GM23248 (cell line): Measurements from ENCODE around the gene SNX3. TPM values are rescaled to one million over a fixed set of nuclear protein-coding genes. Genes with fewer than 3 reads are reported as not detected.

Experiments
- DNase-seq: peaks from one replicate; pipeline ENCODE4 v3.0.0-alpha.2; 2015
- H2AFZ ChIP-seq: fragments of 200-600 bp; sonication (generic); 2 replicates; pipeline ENCODE4 v1.6.1; 2016; ENCODE audit warnings: antibody characterized with exemption
- H3F3A ChIP-seq: fragments of 200-600 bp; sonication (generic); 2 replicates; pipeline ENCODE4 v1.6.1; 2016; ENCODE audit warnings: mild to moderate bottlenecking, antibody characterized with exemption, mixed run types; ENCODE audit not compliant: insufficient read depth
- H3K27ac ChIP-seq: fragments of 200-600 bp; sonication (generic); 2 replicates; pipeline ENCODE4 v1.5.1; 2016; ENCODE audit warnings: mild to moderate bottlenecking
- H3K27me3 ChIP-seq: fragments of 200-600 bp; sonication (generic); replicated peaks from 2 replicates; pipeline ENCODE4 v1.6.1; 2016; ENCODE audit warnings: mild to moderate bottlenecking; ENCODE audit not compliant: insufficient read depth
- H3K36me3 ChIP-seq: fragments of 200-600 bp; sonication (generic); 2 replicates; pipeline ENCODE4 v1.6.1; 2016; ENCODE audit warnings: low read depth, mild to moderate bottlenecking
- H3K4me1 ChIP-seq: fragments of 200-600 bp; sonication (generic); 2 replicates; pipeline ENCODE4 v1.6.1; 2016; ENCODE audit warnings: mild to moderate bottlenecking; ENCODE audit not compliant: insufficient read depth
- H3K4me2 ChIP-seq: fragments of 200-600 bp; sonication (generic); one replicate; pipeline ENCODE4 v1.6.1; 2016; ENCODE audit warnings: mild to moderate bottlenecking; ENCODE audit not compliant: unreplicated experiment
- H3K4me3 ChIP-seq: fragments of 200-600 bp; sonication (generic); 2 replicates; pipeline ENCODE4 v1.5.1; 2016; ENCODE audit warnings: mild to moderate bottlenecking
- H3K79me2 ChIP-seq: fragments of 200-600 bp; sonication (generic); 2 replicates; pipeline ENCODE4 v1.6.1; 2016; ENCODE audit warnings: mild to moderate bottlenecking; ENCODE audit not compliant: insufficient read depth
- H3K9ac ChIP-seq: fragments of 200-600 bp; sonication (generic); 2 replicates; pipeline ENCODE4 v1.6.1; 2016; ENCODE audit warnings: mild to moderate bottlenecking
- H3K9me2 ChIP-seq: fragments of 200-600 bp; sonication (generic); 2 replicates; pipeline ENCODE4 v1.6.1; 2016; ENCODE audit warnings: mixed run types, mild to moderate bottlenecking, moderate library complexity; ENCODE audit not compliant: insufficient read depth
- H3K9me3 ChIP-seq: fragments of 200-600 bp; sonication (generic); one replicate; pipeline ENCODE4 v1.6.1; 2017; ENCODE audit warnings: low read depth
- H4K20me1 ChIP-seq: fragments of 200-600 bp; sonication (generic); 2 replicates; pipeline ENCODE4 v1.6.0; 2016; ENCODE audit not compliant: insufficient read depth
- EZH2 ChIP-seq: fragments of 200-600 bp; sonication (generic); IDR thresholded peaks from 2 replicates; pipeline ENCODE4 v1.6.1; 2018; ENCODE audit warnings: antibody characterized with exemption, mild to moderate bottlenecking; ENCODE audit not compliant: insufficient read depth, poor library complexity, severe bottlenecking
- EZH2phosphoT487 ChIP-seq: fragments of 200-600 bp; sonication (generic); IDR thresholded peaks from 2 replicates; pipeline ENCODE4 v1.6.1; 2018; ENCODE audit warnings: antibody characterized with exemption, moderate library complexity, mild to moderate bottlenecking, low read depth; ENCODE audit not compliant: insufficient read depth
- WGBS, 2 experiments: methylation state at CpG; one replicate each; pipeline ENCODE4 v1.1.6; 2015 to 2017; ENCODE audit warnings: low lambda C conversion rate in 2 of 2, low coverage in 1 of 2; ENCODE audit errors: missing lambda C conversion rate in 2 of 2; 5-methylcytosine and 5-hydroxymethylcytosine counted together
- in situ Hi-C: fragments of 300-500 bp; cut with MboI; formaldehyde crosslinking; loops from 2 replicates; pipeline ENCODE4 v1.15.0; 2020
- polyA plus RNA-seq: library from polyadenylated mRNA; unstranded; fragments of >200 nt; fragmentation: Nextera tagmentation; extraction: Ambion mirVana; gene quantifications from 2 replicates; pipeline ENCODE4 v1.2.1, GENCODE V29; 2016
- total RNA-seq: library from RNA; depleted of rRNA; stranded (reverse); fragments of >200 nt; shearing (Covaris generic); gene quantifications from 2 replicates; pipeline ENCODE4 v1.2.3, GENCODE V29; 2014

SNX3 gene
- total and polyA plus RNA-seq, 2 experiments from 2014 or later = 236 to 403 TPM

GRCh38 chr6:108302386-108302785 lies 41.5 kb upstream of the SNX3 start:
- WGBS, 2 experiments = 95 to 98% methylated on average over 5 of the region's 5 CpGs
- no peak overlapping the region for H2AFZ ChIP-seq

GRCh38 chr6:108295676-108296075 lies 34.8 kb upstream of the SNX3 start:
- in situ Hi-C loops = no loop called here
- H3K27ac ChIP-seq = peak overlapping the region; percentile 86

More at GRCh38 chr6:108302386-108302785, 41.5 kb upstream of the SNX3 start:
- no peak overlapping the region for H3K27ac ChIP-seq
- no peak overlapping the region for H3K4me3 ChIP-seq
- H3K27me3 ChIP-seq = no peaks in the 10 kb centered on the region
- in situ Hi-C loops = no loop called here
- H3F3A ChIP-seq = no peaks in the 10 kb centered on the region
- H3K4me2 ChIP-seq = no peak overlapping the region
- TF ChIP-seq EZH2 (no peak), EZH2phosphoT487 (no peak)
- no peaks in the 10 kb centered on the region for H3K9me2 ChIP-seq
- no peaks in the 10 kb centered on the region for H3K36me3 ChIP-seq
- no peak overlapping the region for H3K9ac ChIP-seq
- DNase-seq = no peak
- no peaks in the 10 kb centered on the region for H3K4me1 ChIP-seq
- H3K9me3 ChIP-seq = no peaks in the 10 kb centered on the region
- H4K20me1 ChIP-seq = no peaks in the 10 kb centered on the region
- H3K79me2 ChIP-seq = no peaks in the 10 kb centered on the region

GRCh38 chr6:108294727-108295625 lies 34.1 kb upstream of the SNX3 start, which contains the start of gene AFG1L:
Gene AFG1L (plus strand): TSS chr6:108295054. CDS start chr6:108295080, 26 bp downstream.
- in situ Hi-C loops = no loop called here
- no peak for TF ChIP-seq EZH2
- no peak for TF ChIP-seq EZH2phosphoT487

More at GRCh38 chr6:108295676-108296075, 34.8 kb upstream of the SNX3 start:
- no peaks in the 10 kb centered on the region for H3K9me3 ChIP-seq
- peak overlapping the region; percentile 90 for H3K4me3 ChIP-seq
- H3K9me2 ChIP-seq = no peaks in the 10 kb centered on the region
- no peaks in the 10 kb centered on the region for H3F3A ChIP-seq
- peak overlapping the region; percentile 93 for H3K4me2 ChIP-seq
- peak overlapping the region; percentile 97 for H2AFZ ChIP-seq
- no peak for DNase-seq
- no peaks in the 10 kb centered on the region for H3K4me1 ChIP-seq
- H3K9ac ChIP-seq = peak overlapping the region; percentile 89
- H4K20me1 ChIP-seq = no peaks in the 10 kb centered on the region
- H3K79me2 ChIP-seq = peaks cover 12% of the 10 kb centered on the region
- TF ChIP-seq EZH2 (no peak), EZH2phosphoT487 (no peak)
- H3K27me3 ChIP-seq = no peaks in the 10 kb centered on the region
- H3K36me3 ChIP-seq = no peaks in the 10 kb centered on the region
- WGBS, 2 experiments = 46 to 58% methylated on average over 7 of the region's 7 CpGs

GRCh38 chr6:108294297-108294726 lies 33.5 kb upstream of the SNX3 start:
- 31 to 36% methylated on average over 15 to 16 of the region's 16 CpGs for WGBS, 2 experiments
- Histone ChIP-seq H3F3A (no peaks in the 10 kb centered on the region), H3K9me3 (no peaks in the 10 kb centered on the region), H3K4me3 (peak overlapping the region; percentile 90), H3K4me2 (peak overlapping the region; percentile 93), H3K9me2 (no peaks in the 10 kb centered on the region), H3K27ac (peak overlapping the region; percentile 86), H2AFZ (peak overlapping the region; percentile 97), H3K79me2 (peaks cover 12% of the 10 kb centered on the region), H3K9ac (peak overlapping the region; percentile 89), H4K20me1 (no peaks in the 10 kb centered on the region), H3K27me3 (no peaks in the 10 kb centered on the region), H3K4me1 (no peaks in the 10 kb centered on the region), H3K36me3 (no peaks in the 10 kb centered on the region)
- TF ChIP-seq EZH2phosphoT487 (no peak), EZH2 (no peak)
- DNase-seq = no peak
- in situ Hi-C loops = no loop called here

More at GRCh38 chr6:108294727-108295625, 34.1 kb upstream of the SNX3 start, which contains the start of gene AFG1L:
- H3K9me2 ChIP-seq = no peaks in the 10 kb centered on the region
- no peaks in the 10 kb centered on the region for H3K9me3 ChIP-seq
- H2AFZ ChIP-seq = peak within 1 kb of the TSS; percentile 97
- 3 to 4% methylated on average over 43 to 45 of the region's 46 CpGs for WGBS, 2 experiments
- peak within 1 kb of the TSS; percentile 86 for H3K27ac ChIP-seq
- DNase-seq = peak; percentile 93
- H3K36me3 ChIP-seq = no peaks in the 10 kb centered on the region
- H3K79me2 ChIP-seq = peaks cover 12% of the 10 kb centered on the region
- H3K27me3 ChIP-seq = no peaks in the 10 kb centered on the region
- peak within 1 kb of the TSS; percentile 90 for H3K4me3 ChIP-seq
- H3K4me2 ChIP-seq = peak within 1 kb of the TSS; percentile 93
- H4K20me1 ChIP-seq = no peaks in the 10 kb centered on the region
- no peaks in the 10 kb centered on the region for H3K4me1 ChIP-seq
- no peaks in the 10 kb centered on the region for H3F3A ChIP-seq
- H3K9ac ChIP-seq = peak within 1 kb of the TSS; percentile 89
